GM23338 (cell line): ENCODE data around the gene POLE. TPM values are rescaled to one million over a fixed set of nuclear protein-coding genes. Genes with fewer than 3 reads are reported as not detected.

Experiments used
- CREB1 ChIP-seq: fragments of 250-450 bp; sonication (Bioruptor Pico); IDR thresholded peaks from 2 replicates; pipeline ENCODE4 v1.5.0; 2020; ENCODE audit warnings: low read depth, mild to moderate bottlenecking, moderate library complexity
- EZH2 ChIP-seq: fragments of 200-600 bp; sonication (generic); IDR thresholded peaks from one replicate; pipeline ENCODE4 v1.8.0; 2017; ENCODE audit warnings: antibody characterized with exemption, mild to moderate bottlenecking, low read depth; ENCODE audit not compliant: unreplicated experiment
- EZH2phosphoT487 ChIP-seq: fragments of 200-600 bp; sonication (generic); IDR thresholded peaks from one replicate; pipeline ENCODE4 v1.8.1; 2018; ENCODE audit warnings: antibody characterized with exemption; ENCODE audit not compliant: unreplicated experiment
- JUNB ChIP-seq: IDR thresholded peaks from one replicate; pipeline ENCODE4 v1.6.1; 2016; ENCODE audit warnings: antibody characterized with exemption; ENCODE audit not compliant: unreplicated experiment
- POLR2AphosphoS5 ChIP-seq: IDR thresholded peaks from 2 replicates; pipeline ENCODE4 v1.6.1; 2016; ENCODE audit warnings: antibody characterized with exemption, low read depth
- ZNF114 ChIP-seq: fragments of 250-450 bp; sonication (Bioruptor Pico); IDR thresholded peaks from 2 replicates; pipeline ENCODE4 v1.5.0; 2020; ENCODE audit warnings: mild to moderate bottlenecking, moderate library complexity
- ZNF331 ChIP-seq: fragments of 250-450 bp; sonication (Bioruptor Pico); IDR thresholded peaks from 2 replicates; pipeline ENCODE4 v1.5.0; 2020; ENCODE audit warnings: low read depth, mild to moderate bottlenecking, moderate library complexity
- polyA plus RNA-seq: library from polyadenylated mRNA; unstranded; fragments of >200 nt; fragmentation: Nextera tagmentation; extraction: Ambion mirVana; gene quantifications from 2 replicates; pipeline ENCODE4 v1.2.1, GENCODE V29; 2016
- total RNA-seq: library from RNA; depleted of rRNA; stranded (reverse); fragments of >200 nt; shearing (Covaris generic); gene quantifications from 2 replicates; pipeline ENCODE4 v1.2.3, GENCODE V29; 2014
- TF ChIP-seq, protein P1 (sequence below): fragments of 250-450 bp; sonication (Bioruptor Pico); IDR thresholded peaks from 2 replicates; pipeline ENCODE4 v1.5.0; 2020; ENCODE audit warnings: mild to moderate bottlenecking, moderate library complexity
- TF ChIP-seq, protein P2 (sequence below): IDR thresholded peaks from one replicate; pipeline ENCODE4 v1.6.1; 2018; ENCODE audit warnings: antibody characterized with exemption; ENCODE audit not compliant: unreplicated experiment

Gene POLE
- total and polyA plus RNA-seq, 2 experiments from 2014 or later, result 33.6 to 125 TPM

DNA sequence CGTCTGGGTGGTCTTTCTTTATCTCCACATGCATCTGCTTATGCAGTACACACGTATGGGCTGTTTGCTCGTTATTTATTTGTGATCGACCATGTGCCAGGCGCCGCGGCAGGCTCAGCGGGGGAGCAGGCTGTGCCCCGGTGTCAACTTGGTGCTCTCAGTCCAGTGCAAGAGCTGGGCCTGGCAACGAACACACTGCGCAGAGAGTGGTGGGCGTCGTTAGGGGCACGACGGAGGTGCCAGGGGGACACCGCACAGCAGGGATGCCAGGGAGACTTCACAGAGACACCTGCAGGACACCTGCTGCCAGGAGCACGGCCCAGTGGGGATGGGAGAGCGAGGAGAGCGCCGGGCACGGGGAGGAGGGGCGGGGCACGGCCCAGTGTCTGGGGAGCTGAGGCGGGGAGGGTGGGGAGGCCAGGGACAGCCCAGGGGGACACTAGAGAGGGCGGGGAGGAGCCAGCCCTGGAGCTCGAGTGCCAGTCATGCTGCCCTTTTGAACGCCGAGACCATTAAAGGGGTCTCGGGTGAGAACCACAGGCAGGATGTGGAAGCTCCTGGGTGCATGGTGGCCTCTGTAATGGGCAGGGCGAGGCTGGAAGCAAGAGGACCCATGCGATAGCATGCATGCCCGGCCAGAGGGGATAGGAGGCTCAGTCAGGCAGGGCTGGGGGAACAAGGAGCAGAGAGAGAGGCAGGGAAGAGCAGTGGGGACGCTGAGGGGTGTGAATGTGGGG lies 76.1 kb downstream of the POLE start (continued):
- TF ChIP-seq, protein P1, sequence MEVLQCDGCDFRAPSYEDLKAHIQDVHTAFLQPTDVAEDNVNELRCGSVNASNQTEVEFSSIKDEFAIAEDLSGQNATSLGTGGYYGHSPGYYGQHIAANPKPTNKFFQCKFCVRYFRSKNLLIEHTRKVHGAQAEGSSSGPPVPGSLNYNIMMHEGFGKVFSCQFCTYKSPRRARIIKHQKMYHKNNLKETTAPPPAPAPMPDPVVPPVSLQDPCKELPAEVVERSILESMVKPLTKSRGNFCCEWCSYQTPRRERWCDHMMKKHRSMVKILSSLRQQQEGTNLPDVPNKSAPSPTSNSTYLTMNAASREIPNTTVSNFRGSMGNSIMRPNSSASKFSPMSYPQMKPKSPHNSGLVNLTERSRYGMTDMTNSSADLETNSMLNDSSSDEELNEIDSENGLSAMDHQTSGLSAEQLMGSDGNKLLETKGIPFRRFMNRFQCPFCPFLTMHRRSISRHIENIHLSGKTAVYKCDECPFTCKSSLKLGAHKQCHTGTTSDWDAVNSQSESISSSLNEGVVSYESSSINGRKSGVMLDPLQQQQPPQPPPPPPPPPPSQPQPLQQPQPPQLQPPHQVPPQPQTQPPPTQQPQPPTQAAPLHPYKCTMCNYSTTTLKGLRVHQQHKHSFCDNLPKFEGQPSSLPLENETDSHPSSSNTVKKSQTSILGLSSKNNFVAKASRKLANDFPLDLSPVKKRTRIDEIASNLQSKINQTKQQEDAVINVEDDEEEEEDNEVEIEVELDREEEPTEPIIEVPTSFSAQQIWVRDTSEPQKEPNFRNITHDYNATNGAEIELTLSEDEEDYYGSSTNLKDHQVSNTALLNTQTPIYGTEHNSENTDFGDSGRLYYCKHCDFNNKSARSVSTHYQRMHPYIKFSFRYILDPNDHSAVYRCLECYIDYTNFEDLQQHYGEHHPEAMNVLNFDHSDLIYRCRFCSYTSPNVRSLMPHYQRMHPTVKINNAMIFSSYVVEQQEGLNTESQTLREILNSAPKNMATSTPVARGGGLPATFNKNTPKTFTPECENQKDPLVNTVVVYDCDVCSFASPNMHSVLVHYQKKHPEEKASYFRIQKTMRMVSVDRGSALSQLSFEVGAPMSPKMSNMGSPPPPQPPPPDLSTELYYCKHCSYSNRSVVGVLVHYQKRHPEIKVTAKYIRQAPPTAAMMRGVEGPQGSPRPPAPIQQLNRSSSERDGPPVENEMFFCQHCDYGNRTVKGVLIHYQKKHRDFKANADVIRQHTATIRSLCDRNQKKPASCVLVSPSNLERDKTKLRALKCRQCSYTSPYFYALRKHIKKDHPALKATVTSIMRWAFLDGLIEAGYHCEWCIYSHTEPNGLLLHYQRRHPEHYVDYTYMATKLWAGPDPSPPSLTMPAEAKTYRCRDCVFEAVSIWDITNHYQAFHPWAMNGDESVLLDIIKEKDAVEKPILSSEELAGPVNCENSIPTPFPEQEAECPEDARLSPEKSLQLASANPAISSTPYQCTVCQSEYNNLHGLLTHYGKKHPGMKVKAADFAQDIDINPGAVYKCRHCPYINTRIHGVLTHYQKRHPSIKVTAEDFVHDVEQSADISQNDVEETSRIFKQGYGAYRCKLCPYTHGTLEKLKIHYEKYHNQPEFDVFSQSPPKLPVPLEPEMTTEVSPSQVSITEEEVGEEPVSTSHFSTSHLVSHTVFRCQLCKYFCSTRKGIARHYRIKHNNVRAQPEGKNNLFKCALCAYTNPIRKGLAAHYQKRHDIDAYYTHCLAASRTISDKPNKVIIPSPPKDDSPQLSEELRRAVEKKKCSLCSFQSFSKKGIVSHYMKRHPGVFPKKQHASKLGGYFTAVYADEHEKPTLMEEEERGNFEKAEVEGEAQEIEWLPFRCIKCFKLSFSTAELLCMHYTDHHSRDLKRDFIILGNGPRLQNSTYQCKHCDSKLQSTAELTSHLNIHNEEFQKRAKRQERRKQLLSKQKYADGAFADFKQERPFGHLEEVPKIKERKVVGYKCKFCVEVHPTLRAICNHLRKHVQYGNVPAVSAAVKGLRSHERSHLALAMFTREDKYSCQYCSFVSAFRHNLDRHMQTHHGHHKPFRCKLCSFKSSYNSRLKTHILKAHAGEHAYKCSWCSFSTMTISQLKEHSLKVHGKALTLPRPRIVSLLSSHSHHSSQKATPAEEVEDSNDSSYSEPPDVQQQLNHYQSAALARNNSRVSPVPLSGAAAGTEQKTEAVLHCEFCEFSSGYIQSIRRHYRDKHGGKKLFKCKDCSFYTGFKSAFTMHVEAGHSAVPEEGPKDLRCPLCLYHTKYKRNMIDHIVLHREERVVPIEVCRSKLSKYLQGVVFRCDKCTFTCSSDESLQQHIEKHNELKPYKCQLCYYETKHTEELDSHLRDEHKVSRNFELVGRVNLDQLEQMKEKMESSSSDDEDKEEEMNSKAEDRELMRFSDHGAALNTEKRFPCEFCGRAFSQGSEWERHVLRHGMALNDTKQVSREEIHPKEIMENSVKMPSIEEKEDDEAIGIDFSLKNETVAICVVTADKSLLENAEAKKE (CRISPR knock-in tag), result no peak
- TF ChIP-seq CREB1 (CRISPR knock-in tag), result no peak
- TF ChIP-seq ZNF331 (CRISPR knock-in tag), result no peak
- TF ChIP-seq EZH2phosphoT487, result no peak
- no peak for TF ChIP-seq POLR2AphosphoS5
- TF ChIP-seq, protein P2, sequence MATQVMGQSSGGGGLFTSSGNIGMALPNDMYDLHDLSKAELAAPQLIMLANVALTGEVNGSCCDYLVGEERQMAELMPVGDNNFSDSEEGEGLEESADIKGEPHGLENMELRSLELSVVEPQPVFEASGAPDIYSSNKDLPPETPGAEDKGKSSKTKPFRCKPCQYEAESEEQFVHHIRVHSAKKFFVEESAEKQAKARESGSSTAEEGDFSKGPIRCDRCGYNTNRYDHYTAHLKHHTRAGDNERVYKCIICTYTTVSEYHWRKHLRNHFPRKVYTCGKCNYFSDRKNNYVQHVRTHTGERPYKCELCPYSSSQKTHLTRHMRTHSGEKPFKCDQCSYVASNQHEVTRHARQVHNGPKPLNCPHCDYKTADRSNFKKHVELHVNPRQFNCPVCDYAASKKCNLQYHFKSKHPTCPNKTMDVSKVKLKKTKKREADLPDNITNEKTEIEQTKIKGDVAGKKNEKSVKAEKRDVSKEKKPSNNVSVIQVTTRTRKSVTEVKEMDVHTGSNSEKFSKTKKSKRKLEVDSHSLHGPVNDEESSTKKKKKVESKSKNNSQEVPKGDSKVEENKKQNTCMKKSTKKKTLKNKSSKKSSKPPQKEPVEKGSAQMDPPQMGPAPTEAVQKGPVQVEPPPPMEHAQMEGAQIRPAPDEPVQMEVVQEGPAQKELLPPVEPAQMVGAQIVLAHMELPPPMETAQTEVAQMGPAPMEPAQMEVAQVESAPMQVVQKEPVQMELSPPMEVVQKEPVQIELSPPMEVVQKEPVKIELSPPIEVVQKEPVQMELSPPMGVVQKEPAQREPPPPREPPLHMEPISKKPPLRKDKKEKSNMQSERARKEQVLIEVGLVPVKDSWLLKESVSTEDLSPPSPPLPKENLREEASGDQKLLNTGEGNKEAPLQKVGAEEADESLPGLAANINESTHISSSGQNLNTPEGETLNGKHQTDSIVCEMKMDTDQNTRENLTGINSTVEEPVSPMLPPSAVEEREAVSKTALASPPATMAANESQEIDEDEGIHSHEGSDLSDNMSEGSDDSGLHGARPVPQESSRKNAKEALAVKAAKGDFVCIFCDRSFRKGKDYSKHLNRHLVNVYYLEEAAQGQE, result no peak
- no peak for TF ChIP-seq JUNB
- TF ChIP-seq EZH2, result no peak
- TF ChIP-seq ZNF114, result no peak
